Measurements from ENCODE around the gene CCNJL.

CCNJL gene

DNA sequence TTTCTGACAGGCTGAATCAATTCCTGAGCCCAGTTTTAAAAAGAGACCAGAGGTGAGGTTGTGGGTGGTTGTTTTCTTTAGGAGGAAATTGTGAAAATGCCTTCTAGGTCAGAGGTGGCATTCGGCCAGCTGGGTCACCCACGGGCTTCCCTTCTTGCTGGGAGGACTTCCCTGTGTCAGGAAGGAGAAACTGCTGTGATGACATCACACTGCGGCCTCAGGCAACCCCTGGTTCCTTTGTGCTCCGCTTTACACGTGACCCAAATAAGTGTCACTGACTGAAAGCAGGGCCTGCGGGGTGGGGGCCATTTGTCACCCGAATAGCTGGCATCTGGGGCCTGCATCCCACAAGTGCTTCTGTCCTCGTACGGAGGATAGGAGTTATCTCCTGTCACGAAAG lies 43.3 kb downstream of the CCNJL start:
- peak; percentile 70 for DNase-seq (ENCODE audit: low read depth, low spot score)
- no peak overlapping the region for H3K4me3 ChIP-seq (ENCODE audit: low read depth, low read length)
- TF ChIP-seq, protein P1, sequence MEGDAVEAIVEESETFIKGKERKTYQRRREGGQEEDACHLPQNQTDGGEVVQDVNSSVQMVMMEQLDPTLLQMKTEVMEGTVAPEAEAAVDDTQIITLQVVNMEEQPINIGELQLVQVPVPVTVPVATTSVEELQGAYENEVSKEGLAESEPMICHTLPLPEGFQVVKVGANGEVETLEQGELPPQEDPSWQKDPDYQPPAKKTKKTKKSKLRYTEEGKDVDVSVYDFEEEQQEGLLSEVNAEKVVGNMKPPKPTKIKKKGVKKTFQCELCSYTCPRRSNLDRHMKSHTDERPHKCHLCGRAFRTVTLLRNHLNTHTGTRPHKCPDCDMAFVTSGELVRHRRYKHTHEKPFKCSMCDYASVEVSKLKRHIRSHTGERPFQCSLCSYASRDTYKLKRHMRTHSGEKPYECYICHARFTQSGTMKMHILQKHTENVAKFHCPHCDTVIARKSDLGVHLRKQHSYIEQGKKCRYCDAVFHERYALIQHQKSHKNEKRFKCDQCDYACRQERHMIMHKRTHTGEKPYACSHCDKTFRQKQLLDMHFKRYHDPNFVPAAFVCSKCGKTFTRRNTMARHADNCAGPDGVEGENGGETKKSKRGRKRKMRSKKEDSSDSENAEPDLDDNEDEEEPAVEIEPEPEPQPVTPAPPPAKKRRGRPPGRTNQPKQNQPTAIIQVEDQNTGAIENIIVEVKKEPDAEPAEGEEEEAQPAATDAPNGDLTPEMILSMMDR (IDR thresholded peaks at IDR 0.05; ENCODE audit: low read depth, low read length) = no peak
- in situ Hi-C loops (cut with HindIII; ENCODE audit: low sequenced_read_pairs) = no loop called here

DNA sequence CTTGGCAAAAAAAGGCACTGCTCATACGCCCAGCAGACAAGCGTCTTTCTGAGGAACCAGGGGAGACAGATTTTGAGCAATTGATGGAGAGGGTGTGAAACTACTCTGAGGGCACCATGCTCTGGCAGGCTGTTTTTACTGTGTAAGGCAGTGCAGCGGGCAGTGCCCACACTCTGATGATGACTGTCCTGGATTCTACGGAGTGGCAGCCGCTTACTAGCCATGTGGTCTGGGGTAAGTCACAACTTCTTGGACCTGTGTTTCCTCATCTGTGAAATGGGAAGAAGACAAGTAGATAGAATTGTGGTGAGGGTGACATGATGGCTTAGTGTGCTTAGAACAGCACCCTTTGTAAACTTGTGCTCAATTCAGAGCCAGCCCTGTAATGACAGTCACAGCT lies 44.2 kb downstream of the CCNJL start:
- in situ Hi-C loops (cut with HindIII; ENCODE audit: low sequenced_read_pairs) = no loop called here
- H3K4me3 ChIP-seq (ENCODE audit: low read depth, low read length) = no peak overlapping the region
- TF ChIP-seq, protein P1 (IDR thresholded peaks at IDR 0.05; ENCODE audit: low read depth, low read length) = no peak
- DNase-seq (ENCODE audit: low read depth, low spot score) = no peak

DNA sequence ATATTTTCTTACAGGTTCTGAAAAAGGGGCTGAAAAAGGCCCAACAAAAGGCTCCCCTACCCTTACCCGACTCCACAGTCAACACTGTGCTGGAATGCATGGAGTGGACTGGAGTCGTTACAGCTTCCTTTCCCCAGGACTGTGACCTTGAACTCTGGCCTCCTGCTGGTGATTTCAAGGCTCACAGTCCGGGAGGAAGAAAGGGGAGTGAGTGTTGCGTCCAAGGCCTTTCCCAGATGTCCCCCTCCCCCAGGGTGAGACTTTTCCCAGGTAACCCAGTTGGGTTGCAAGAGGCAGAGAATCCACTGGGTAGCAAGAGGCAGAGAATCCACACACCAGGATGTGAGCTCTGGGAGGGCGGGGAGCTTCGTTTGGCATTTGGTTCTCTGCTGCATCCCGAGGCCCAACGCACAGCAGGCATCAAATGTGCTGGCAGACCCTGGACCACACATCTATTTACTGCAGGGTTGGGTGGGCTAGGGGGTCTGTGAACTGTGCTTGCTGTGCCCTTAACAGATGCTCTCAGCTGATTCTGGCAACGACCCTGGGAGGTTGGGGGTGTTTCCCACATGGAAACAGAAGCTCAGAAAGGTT lies 45.5 kb downstream of the CCNJL start:
- no peak for DNase-seq (ENCODE audit: low read depth, low spot score)
- no peak overlapping the region for H3K4me3 ChIP-seq (ENCODE audit: low read depth, low read length)
- TF ChIP-seq, protein P1 (IDR thresholded peaks at IDR 0.05; ENCODE audit: low read depth, low read length) = no peak
- in situ Hi-C loops (cut with HindIII; ENCODE audit: low sequenced_read_pairs) = no loop called here

DNA sequence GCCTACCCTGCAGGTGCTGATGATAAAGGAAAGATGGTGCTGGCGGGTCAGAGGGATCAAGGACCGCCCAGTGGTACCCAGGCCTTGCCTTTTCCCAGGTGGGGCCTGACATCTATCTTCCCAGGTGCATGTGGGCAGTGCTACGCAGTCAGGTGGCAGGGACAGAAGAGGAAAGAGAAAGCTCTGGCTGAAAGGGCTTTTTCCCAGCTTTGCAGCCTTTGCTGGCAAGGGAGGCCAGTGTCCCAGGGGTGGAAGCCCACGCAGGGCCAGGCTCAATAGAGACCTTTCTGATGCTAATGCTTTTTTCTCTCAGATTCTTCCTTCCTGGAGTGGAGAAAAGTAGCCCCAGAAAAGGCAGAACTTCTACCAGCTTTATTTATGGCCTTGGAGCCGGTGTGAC lies 46.3 kb downstream of the CCNJL start:
- in situ Hi-C loops (cut with HindIII; ENCODE audit: low sequenced_read_pairs) = no loop called here
- TF ChIP-seq, protein P1 (IDR thresholded peaks at IDR 0.05; ENCODE audit: low read depth, low read length) = no peak
- DNase-seq (ENCODE audit: low read depth, low spot score) = no peak
- H3K4me3 ChIP-seq (ENCODE audit: low read depth, low read length) = no peak overlapping the region

DNA sequence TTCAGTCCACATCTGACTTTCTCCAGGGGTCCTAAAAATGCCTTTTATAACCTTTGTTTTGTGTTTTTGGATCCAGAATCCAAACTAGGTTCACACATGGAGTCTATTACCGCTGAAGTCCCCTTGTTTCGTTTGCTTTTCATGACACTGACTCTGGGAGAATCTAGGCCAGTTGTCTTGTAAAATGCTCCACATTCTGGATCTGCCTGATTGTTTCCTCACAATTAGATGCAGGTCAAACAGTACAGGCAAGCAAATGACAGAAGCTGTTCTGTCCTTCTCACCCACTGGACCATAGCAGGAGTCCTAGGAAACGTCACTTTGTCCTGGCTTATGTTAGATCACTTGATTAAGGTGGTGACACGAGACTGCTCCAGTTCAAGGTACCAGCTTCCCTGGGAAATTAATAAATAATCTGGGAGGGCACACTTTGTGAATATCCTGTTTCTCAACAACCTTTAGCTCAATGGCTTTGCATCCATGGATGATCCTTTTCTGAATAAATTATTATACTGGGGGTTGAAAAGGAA lies 49.0 kb downstream of the CCNJL start:
- TF ChIP-seq, protein P1 (IDR thresholded peaks at IDR 0.05; ENCODE audit: low read depth, low read length) = no peak
- no peak overlapping the region for H3K4me3 ChIP-seq (ENCODE audit: low read depth, low read length)
- in situ Hi-C loops (cut with HindIII; ENCODE audit: low sequenced_read_pairs) = no loop called here
- no peak for DNase-seq (ENCODE audit: low read depth, low spot score)

DNA sequence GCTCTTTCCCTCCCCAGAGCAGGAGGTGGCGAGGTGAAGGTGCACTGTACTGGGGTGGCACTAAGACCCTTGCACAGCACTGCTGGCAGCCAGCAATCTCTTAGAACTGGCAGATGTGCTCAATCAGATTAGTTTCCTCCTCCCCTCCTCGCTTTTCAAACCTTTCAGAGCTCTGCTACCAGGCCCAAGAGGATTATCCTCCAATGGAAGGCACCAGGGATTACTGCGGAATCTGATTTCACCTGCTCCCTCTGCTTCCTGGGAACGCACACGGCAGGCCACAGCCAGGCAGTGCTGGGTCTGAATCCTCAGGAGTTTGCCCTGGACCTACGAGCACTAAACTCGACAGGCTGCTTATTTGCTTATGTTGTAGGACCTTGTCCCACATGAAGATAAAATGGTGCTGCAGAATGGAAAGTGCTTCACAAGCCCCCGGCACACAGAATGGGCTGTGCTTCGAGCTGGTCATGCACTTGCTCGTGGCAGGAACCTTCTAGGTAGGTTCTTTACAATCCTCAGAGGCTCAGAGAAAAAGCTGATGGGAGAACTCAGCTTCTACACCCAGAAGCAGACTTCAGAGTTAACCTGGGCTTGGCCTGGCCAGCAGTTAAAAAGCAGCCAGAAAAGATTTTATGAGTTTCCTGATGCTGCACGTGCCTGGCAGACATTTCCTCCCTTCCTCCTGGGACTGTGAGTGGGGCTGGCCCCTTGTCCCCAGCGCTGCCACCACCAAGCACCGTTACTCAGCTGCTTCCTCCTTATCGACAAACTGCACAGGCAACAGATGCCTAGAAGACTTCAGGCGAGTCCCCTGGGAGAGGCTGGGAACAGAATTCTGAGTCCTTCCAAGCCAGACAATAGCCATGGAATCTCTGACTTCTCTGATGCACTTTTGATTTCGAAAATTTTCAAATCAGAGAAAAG lies 50.0 kb downstream of the CCNJL start:
- TF ChIP-seq, protein P1 (IDR thresholded peaks at IDR 0.05; ENCODE audit: low read depth, low read length) = no peak
- DNase-seq (ENCODE audit: low read depth, low spot score) = no peak
- no peak overlapping the region for H3K4me3 ChIP-seq (ENCODE audit: low read depth, low read length)
- in situ Hi-C loops (cut with HindIII; ENCODE audit: low sequenced_read_pairs) = no loop called here

All from astrocyte of the spinal cord (primary cell).